GM19351 (cell line): ENCODE data around the gene NUP54.

ENCODE experiments used
- ATAC-seq: cut with Tn5 transposase; IDR thresholded peaks from one replicate; pipeline ENCODE4 v1.9.1; 2021; ENCODE audit warnings: mild to moderate bottlenecking, moderate library complexity; ENCODE audit not compliant: unreplicated experiment

The NUP54 gene

GRCh38 chr4:76148142-76148865, at the start of gene NUP54:
Gene NUP54, minus strand, starts transcription at chr4:76148397. Its CDS starts 23 bp downstream, at chr4:76148374.
- ATAC-seq, result peak; percentile 98

GRCh38 chr4:76197031-76197743, 49.0 kb upstream of the NUP54 start:
- no peak for ATAC-seq

GRCh38 chr4:76196376-76196775, 48.2 kb upstream of the NUP54 start:
- no peak for ATAC-seq

- no peak for ATAC-seq
These were observed 47.1 kb upstream of the NUP54 start for GRCh38 chr4:76195326-76195725.

GRCh38 chr4:76194325-76194724, 46.1 kb upstream of the NUP54 start:
- ATAC-seq, result no peak

GRCh38 chr4:76192236-76192635, 44.0 kb upstream of the NUP54 start:
- ATAC-seq, result no peak

- ATAC-seq, result no peak
These were observed 40.4 kb upstream of the NUP54 start for GRCh38 chr4:76188557-76188956.

GRCh38 chr4:76188149-76188548, 40.0 kb upstream of the NUP54 start:
- no peak for ATAC-seq

GRCh38 chr4:76187152-76187551, 39.0 kb upstream of the NUP54 start:
- ATAC-seq, result no peak

GRCh38 chr4:76182463-76182862, 34.3 kb upstream of the NUP54 start:
- ATAC-seq, result no peak

- peak; percentile 93 for ATAC-seq
These were observed 31.5 kb upstream of the NUP54 start for GRCh38 chr4:76179398-76180318.

GRCh38 chr4:76178296-76178695, 30.1 kb upstream of the NUP54 start:
- no peak for ATAC-seq

- no peak for ATAC-seq
These were observed 29.5 kb upstream of the NUP54 start for GRCh38 chr4:76177709-76178108.

- no peak for ATAC-seq
These were observed 27.1 kb upstream of the NUP54 start for GRCh38 chr4:76175336-76175735.

GRCh38 chr4:76174216-76174615, 26.0 kb upstream of the NUP54 start:
- no peak for ATAC-seq

GRCh38 chr4:76168688-76169087, 20.5 kb upstream of the NUP54 start:
- ATAC-seq, result no peak

- no peak for ATAC-seq
These were observed 18.3 kb upstream of the NUP54 start for GRCh38 chr4:76166480-76166879.

GRCh38 chr4:76160355-76160754, 12.2 kb upstream of the NUP54 start:
- ATAC-seq, result no peak

GRCh38 chr4:76156635-76157034, 8.4 kb upstream of the NUP54 start:
- ATAC-seq, result no peak

- no peak for ATAC-seq
These were observed 7.8 kb upstream of the NUP54 start for GRCh38 chr4:76155979-76156378.

GRCh38 chr4:76153356-76153755, 5.2 kb upstream of the NUP54 start:
- no peak for ATAC-seq
